Measurements from ENCODE around the gene CFAP92. TPM values are rescaled to one million over a fixed set of nuclear protein-coding genes. Genes with fewer than 3 reads are reported as not detected.

The CFAP92 gene
- total RNA-seq, 1 experiment from 2014 or later = 0.92 TPM

DNA sequence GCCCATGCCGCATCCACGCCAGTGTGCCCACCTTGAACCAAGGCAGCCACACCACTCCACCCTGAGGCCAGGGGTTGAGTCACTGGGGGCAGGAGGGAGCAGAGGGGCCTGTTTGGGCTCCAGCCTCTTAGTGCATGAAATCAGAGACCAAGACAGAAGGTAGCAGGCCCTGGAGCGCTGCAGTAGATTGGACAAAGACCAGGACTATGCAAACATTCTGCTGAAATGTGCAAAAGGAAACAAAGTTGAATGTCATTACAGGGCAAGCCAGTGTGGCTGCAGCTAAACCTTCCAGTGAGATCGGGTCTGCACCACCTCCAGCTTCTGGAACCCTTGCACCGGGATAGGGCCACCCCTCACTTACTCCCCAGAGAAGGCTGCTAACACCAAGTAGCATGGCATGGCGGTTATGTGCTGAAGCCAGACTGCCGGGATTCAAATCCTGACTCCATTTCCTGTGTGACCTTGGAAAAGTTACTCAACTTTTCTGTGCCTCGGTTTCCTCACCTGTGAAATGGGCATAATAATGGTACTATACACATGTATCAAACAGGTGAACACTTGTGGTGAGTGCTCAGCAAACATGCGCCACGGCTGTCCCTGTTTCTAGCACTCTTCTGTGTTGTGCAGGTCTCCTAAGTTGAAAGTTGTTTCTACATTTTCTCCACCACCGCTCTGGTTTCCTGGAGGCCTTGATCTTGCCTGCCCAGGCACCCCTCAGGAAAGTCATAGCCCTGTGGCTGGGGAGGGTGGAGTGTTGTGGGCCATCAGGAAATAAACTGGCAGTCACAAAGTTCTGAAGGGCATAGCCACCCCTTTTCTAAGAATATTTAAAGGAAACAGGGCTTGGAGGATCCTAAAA is 41.7 kb upstream of the CFAP92 start:
- Mint-ChIP-seq H3K27ac (no peak overlapping the region), H3K27me3 (ENCODE audit: low read depth) (peaks cover 8% of the 10 kb centered on the region), H3K4me1 (peaks cover 15 to 23% of the 10 kb centered on the region in 2 experiments), H3K4me3 (no peak overlapping the region; a peak in 2 of 5 replicates), H3K36me3 (ENCODE audit: insufficient read depth in 1 of 3, low read depth in 3 of 3) (no peaks in the 10 kb centered on the region), H3K9me3 (no peaks in the 10 kb centered on the region)
- no peak overlapping the region for H2BK15ac ChIP-seq (ENCODE audit: low read depth, low read length)
- WGBS (ENCODE audit: extremely low coverage, insufficient read length, low lambda C conversion rate) = no CpG with 5 or more reads among the region's 11 CpGs
- H3K4me1 ChIP-seq (ENCODE audit: insufficient read depth, low read length) = no peaks in the 10 kb centered on the region
- no peak overlapping the region for H3K23ac ChIP-seq (ENCODE audit: insufficient read length, low read depth, low read length)
- no peak overlapping the region for H2AK5ac ChIP-seq (ENCODE audit: insufficient read length, low read length)
- H3K4me2 ChIP-seq (ENCODE audit: insufficient read depth, insufficient read length, low read length) = no peak overlapping the region
- no peak overlapping the region for H2BK120ac ChIP-seq (ENCODE audit: low read depth, low read length, poor library complexity, severe bottlenecking)
- no peak overlapping the region for H2BK20ac ChIP-seq (ENCODE audit: low read depth, low read length, poor library complexity, severe bottlenecking)
- no peak overlapping the region for H3T11ph ChIP-seq (ENCODE audit: low read length)
- no peaks in the 10 kb centered on the region for H3K9me3 ChIP-seq (ENCODE audit: control insufficient read depth, low read depth, low read length)
- no peak overlapping the region for H3K56ac ChIP-seq (ENCODE audit: insufficient read length, low read depth, low read length)
- no peak overlapping the region for H4K8ac ChIP-seq (replicated peaks; ENCODE audit: insufficient read length, low read depth, low read length)
- no peak overlapping the region for H3K14ac ChIP-seq (ENCODE audit: insufficient read depth, low read length)
- H3K23me2 ChIP-seq (ENCODE audit: insufficient read length, low read depth, low read length, poor library complexity, severe bottlenecking) = no peaks in the 10 kb centered on the region
- no peak overlapping the region for H4K91ac ChIP-seq (ENCODE audit: insufficient read length, low read depth, low read length)
- no peak overlapping the region for H2AFZ ChIP-seq (ENCODE audit: low read length)
- no peak for DNase-seq
- H3K27me3 ChIP-seq (ENCODE audit: insufficient read depth, low read length) = no peaks in the 10 kb centered on the region
- H2BK12ac ChIP-seq (ENCODE audit: insufficient read length, low read depth, low read length) = no peak overlapping the region
- no peak overlapping the region for H2BK5ac ChIP-seq (ENCODE audit: insufficient read length, low read length)
- H3K4ac ChIP-seq (ENCODE audit: low read depth, low read length) = no peak overlapping the region
- no peak overlapping the region for H4K5ac ChIP-seq (ENCODE audit: insufficient read length, low read depth, low read length)
- no peaks in the 10 kb centered on the region for H4K20me1 ChIP-seq (ENCODE audit: control insufficient read depth, insufficient read depth, insufficient read length)
- no peak overlapping the region for H3K27ac ChIP-seq (ENCODE audit: insufficient read length, low read depth, low read length)
- no peaks in the 10 kb centered on the region for H3K79me1 ChIP-seq (ENCODE audit: insufficient read depth, low read depth, low read length, poor library complexity, severe bottlenecking)
- no peaks in the 10 kb centered on the region for H3K79me2 ChIP-seq (ENCODE audit: insufficient read depth, low read length)
- no peak overlapping the region for H3K9ac ChIP-seq (ENCODE audit: extremely low read depth, insufficient read length, low read length)
- H3K18ac ChIP-seq (ENCODE audit: insufficient read length, low read depth, low read length) = no peak overlapping the region
- TF ChIP-seq, protein P1, sequence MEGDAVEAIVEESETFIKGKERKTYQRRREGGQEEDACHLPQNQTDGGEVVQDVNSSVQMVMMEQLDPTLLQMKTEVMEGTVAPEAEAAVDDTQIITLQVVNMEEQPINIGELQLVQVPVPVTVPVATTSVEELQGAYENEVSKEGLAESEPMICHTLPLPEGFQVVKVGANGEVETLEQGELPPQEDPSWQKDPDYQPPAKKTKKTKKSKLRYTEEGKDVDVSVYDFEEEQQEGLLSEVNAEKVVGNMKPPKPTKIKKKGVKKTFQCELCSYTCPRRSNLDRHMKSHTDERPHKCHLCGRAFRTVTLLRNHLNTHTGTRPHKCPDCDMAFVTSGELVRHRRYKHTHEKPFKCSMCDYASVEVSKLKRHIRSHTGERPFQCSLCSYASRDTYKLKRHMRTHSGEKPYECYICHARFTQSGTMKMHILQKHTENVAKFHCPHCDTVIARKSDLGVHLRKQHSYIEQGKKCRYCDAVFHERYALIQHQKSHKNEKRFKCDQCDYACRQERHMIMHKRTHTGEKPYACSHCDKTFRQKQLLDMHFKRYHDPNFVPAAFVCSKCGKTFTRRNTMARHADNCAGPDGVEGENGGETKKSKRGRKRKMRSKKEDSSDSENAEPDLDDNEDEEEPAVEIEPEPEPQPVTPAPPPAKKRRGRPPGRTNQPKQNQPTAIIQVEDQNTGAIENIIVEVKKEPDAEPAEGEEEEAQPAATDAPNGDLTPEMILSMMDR (conservative IDR thresholded peaks at IDR 0.05) = no peak
